B cell (primary cell): Measurements from ENCODE around the gene SPDYE3. TPM values are rescaled to one million over a fixed set of nuclear protein-coding genes. Genes with fewer than 3 reads are reported as not detected.
A peak's percentile ranks its signal among the peaks of the same experiment; 100 is the strongest.

Source experiments
- ATAC-seq: fragments of 200-7000 bp; cut with Tn5 transposase; one replicate; pipeline ENCODE4 v1.10.0; 2021; ENCODE audit warnings: low read depth, mild to moderate bottlenecking, moderate number of reproducible peaks, moderate library complexity
- CTCF ChIA-PET: fragments of 350-600 bp; sonication (Branson Sonifier 250); formaldehyde crosslinking; loops from one replicate; lab custom pipeline; 2021; ENCODE audit warnings: antibody characterized with exemption, inconsistent platforms; lab: Charles Lee
- POLR2A ChIA-PET: fragments of 350-600 bp; sonication (Branson Sonifier 250); formaldehyde crosslinking; loops from one replicate; lab custom pipeline; 2021; ENCODE audit warnings: antibody characterized with exemption; lab: Charles Lee
- DNase-seq: peaks from one replicate; pipeline ENCODE4 v3.0.0; 2013
- H2AFZ ChIP-seq: 2 replicates; pipeline ENCODE4 v1.6.1; 2012; ENCODE audit warnings: mild to moderate bottlenecking, low read depth, low read length; ENCODE audit not compliant: insufficient read depth, poor library complexity, severe bottlenecking
- H3K27ac ChIP-seq, 2 donors: 1 replicate in 1 of 2; 2 replicates in 1 of 2; pipeline ENCODE4 v1.5.1; 2012 to 2013; ENCODE audit warnings: low read length in 2 of 2, mild to moderate bottlenecking in 2 of 2, moderate library complexity in 1 of 2
- H3K27me3 ChIP-seq, 4 experiments: fragments of 200-600 bp in 1 of 4; sonication (generic) in 1 of 4; replicated peaks in 1 of 4; 1 replicate in 2 of 4; 2 replicates in 2 of 4; pipeline versions ENCODE4 v1.6.1 to v1.7.0; 2013 to 2016; ENCODE audit warnings: low read length in 3 of 4, mild to moderate bottlenecking in 2 of 4, mixed read lengths in 1 of 4, moderate library complexity in 1 of 4; ENCODE audit not compliant: insufficient read depth in 4 of 4, control insufficient read depth in 3 of 4; ENCODE audit errors: control extremely low read depth in 1 of 4
- H3K36me3 ChIP-seq, 2 experiments: replicated peaks in 1 of 2; 1 replicate in 1 of 2; 2 replicates in 1 of 2; pipeline versions ENCODE4 v1.6.1 to v1.7.1; 2013; ENCODE audit warnings: low read length in 1 of 2; ENCODE audit not compliant: insufficient read depth in 2 of 2, control insufficient read depth in 1 of 2; ENCODE audit errors: control extremely low read depth in 1 of 2, extremely low read depth in 1 of 2
- H3K4me1 ChIP-seq, 2 donors: fragments of 200-600 bp in 1 of 2; sonication (generic) in 1 of 2; 1 replicate in 1 of 2; 2 replicates in 1 of 2; pipeline versions ENCODE4 v1.5.1 to v1.6.1; 2013 to 2017; ENCODE audit warnings: low read length in 2 of 2; ENCODE audit not compliant: control insufficient read depth in 2 of 2, insufficient read depth in 2 of 2
- H3K4me2 ChIP-seq: replicated peaks from 2 replicates; pipeline ENCODE3; 2012; ENCODE audit warnings: mild to moderate bottlenecking, low read depth, low read length; ENCODE audit not compliant: poor library complexity, severe bottlenecking
- H3K4me3 ChIP-seq, 5 experiments: fragments of 200-600 bp in 1 of 5; sonication (generic) in 1 of 5; 1 replicate in 3 of 5; 2 replicates in 2 of 5; pipeline versions ENCODE4 v1.5.1 to v1.7.0; 2011 to 2016; ENCODE audit warnings: low read length in 4 of 5, mild to moderate bottlenecking in 4 of 5, low read depth in 2 of 5, control low read depth in 1 of 5, moderate library complexity in 1 of 5; ENCODE audit not compliant: insufficient read depth in 1 of 5; ENCODE audit errors: control extremely low read depth in 1 of 5, extremely low read depth in 1 of 5
- H3K79me2 ChIP-seq: fragments of 200-600 bp; sonication (generic); one replicate; pipeline ENCODE4 v1.6.0; 2016; ENCODE audit warnings: low read length; ENCODE audit not compliant: control insufficient read depth, insufficient read depth
- H3K9ac ChIP-seq: fragments of 200-600 bp; sonication (generic); 2 replicates; pipeline ENCODE4 v1.6.1; 2017; ENCODE audit warnings: mild to moderate bottlenecking, low read length, moderate library complexity
- H3K9me3 ChIP-seq, 3 donors: one replicate each; pipeline versions ENCODE4 v1.6.1 to v1.7.1; 2013; ENCODE audit warnings: low read length in 2 of 3; ENCODE audit not compliant: control insufficient read depth in 2 of 3, insufficient read depth in 1 of 3; ENCODE audit errors: control extremely low read depth in 1 of 3
- H4K20me1 ChIP-seq: 2 replicates; pipeline ENCODE4 v1.6.0; 2012; ENCODE audit warnings: mild to moderate bottlenecking, low read length; ENCODE audit not compliant: insufficient read depth, control insufficient read depth, poor library complexity, severe bottlenecking
- H3K27ac Mint-ChIP-seq: one replicate; pipeline ENCODE4 v1.8.0; 2021; ENCODE audit warnings: mixed read lengths
- H3K27me3 Mint-ChIP-seq: one replicate; pipeline ENCODE4 v1.8.0; 2021; ENCODE audit warnings: mixed read lengths
- H3K4me1 Mint-ChIP-seq: one replicate; pipeline ENCODE4 v1.8.0; 2021; ENCODE audit warnings: mixed read lengths
- H3K4me3 Mint-ChIP-seq: one replicate; pipeline ENCODE4 v1.8.0; 2021; ENCODE audit warnings: mixed read lengths
- H3K9me3 Mint-ChIP-seq: one replicate; pipeline ENCODE4 v1.8.0; 2022; ENCODE audit warnings: mixed read lengths; ENCODE audit not compliant: insufficient read depth
- EZH2 ChIP-seq: IDR thresholded peaks from 2 replicates; pipeline ENCODE4 v1.6.1; 2012; ENCODE audit warnings: borderline replicate concordance, low read depth, mild to moderate bottlenecking, moderate library complexity, low read length; ENCODE audit not compliant: insufficient read depth, poor library complexity, severe bottlenecking
- WGBS: methylation state at CpG from one replicate; pipeline ENCODE4 v1.1.5; 2013; ENCODE audit warnings: missing lambda C conversion rate; ENCODE audit not compliant: insufficient coverage; 5-methylcytosine and 5-hydroxymethylcytosine counted together
- intact Hi-C: fragments of 100-400 bp; cut with micrococcal nuclease; formaldehyde crosslinking; loops from one replicate; pipeline ENCODE4 v1.10.0; 2022
- polyA plus RNA-seq: library from polyadenylated mRNA; depleted of rRNA; stranded (reverse); fragments of >200 nt; gene quantifications from 2 replicates; pipeline ENCODE4 v1.2.3, GENCODE V29; 2012
- total RNA-seq, 2 donors: library from RNA; stranded (reverse); fragments of 120-200 nt in 1 of 2; gene quantifications; 1 replicate in 1 of 2; 2 replicates in 1 of 2; pipeline versions ENCODE4 v1.2.3 to v1.2.4, GENCODE V29; 2013 to 2022
- TF ChIP-seq, protein P1 (sequence below): fragments of 200-600 bp; IDR thresholded peaks from one replicate; pipeline ENCODE4 v1.8.0; 2022; ENCODE audit warnings: antibody characterized with exemption, mild to moderate bottlenecking

The SPDYE3 gene
- total and polyA plus RNA-seq, 2 donors (not counting 1 experiment from before 2014, with no cell fraction given) = not detected

DNA sequence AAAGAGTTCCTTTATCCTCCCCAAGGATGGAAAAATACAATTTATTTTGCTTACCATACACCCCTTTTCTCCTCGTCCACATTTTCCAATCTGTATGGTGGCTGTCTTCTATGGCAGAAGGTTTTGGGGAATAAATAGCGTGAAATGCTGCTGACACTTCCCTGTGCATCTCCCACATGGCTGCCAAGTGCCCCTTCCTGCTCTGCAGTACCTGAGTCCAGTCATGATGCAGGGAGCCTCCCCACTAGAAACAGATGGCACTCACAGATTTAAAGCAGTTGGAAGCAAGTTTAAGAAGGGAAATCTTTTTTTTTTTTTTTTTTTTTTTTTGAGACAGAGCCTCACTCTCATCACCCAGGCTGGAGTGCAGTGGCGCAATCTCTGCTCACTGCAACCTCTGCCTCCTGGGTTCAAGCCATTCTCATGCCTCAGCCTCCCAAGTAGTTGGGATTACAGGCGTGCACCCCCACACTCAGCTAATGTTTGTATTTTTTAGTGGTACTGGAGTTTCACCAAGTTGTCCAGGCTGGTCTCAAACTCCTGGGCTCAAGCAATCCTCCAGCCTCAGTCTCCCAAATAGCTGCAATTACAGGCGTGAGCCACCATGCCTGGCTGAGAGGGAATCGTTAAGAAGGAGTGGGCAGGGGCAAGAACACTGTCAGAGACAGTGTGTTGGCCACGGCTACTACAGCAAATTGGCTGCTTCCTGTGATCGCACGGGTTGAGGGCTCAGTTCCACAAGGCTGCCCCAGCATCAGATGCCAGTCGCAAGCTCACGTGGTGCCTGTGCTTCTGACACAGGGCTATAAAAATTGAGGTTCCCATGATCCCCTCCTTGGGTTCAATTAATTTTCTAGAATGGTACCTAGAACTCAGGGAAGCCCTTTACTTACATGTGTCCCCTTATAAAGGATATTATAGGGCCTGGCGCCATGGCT is 60.4 kb downstream of the SPDYE3 start:
- ChIA-PET POLR2A (interaction anchor here (1.0 to 2.2 kb wide), 8 partner anchors 9 to 197 kb away, joined by 3 to 44 read pairs (median 4); partner anchors contain the start of genes MEPCE and ZCWPW1), CTCF (interaction anchor here (0.7 to 5.7 kb wide), 9 partner anchors 9 to 81 kb away, joined by 3 to 49 read pairs (median 5); partner anchors contain the start of genes MEPCE and ZCWPW1)
- Histone ChIP-seq H3K4me1 (peaks cover 61 to 76% of the 10 kb centered on the region in 2 donors), H3K36me3 (peaks cover 0 to 7% of the 10 kb centered on the region in 2 experiments), H3K4me3 (no peak overlapping the region), H3K27ac (peak overlapping the region; percentile 97 to 99), H3K79me2 (no peaks in the 10 kb centered on the region), H3K9ac (peak overlapping the region; percentile 51), H3K4me2 (peak overlapping the region; percentile 72), H2AFZ (no peak overlapping the region), H3K9me3 (no peaks in the 10 kb centered on the region), H4K20me1 (no peaks in the 10 kb centered on the region), H3K27me3 (no peaks in the 10 kb centered on the region)
- H3K27ac Mint-ChIP-seq = peak overlapping the region; percentile 99
- H3K4me3 Mint-ChIP-seq = peak overlapping the region; percentile 87
- H3K9me3 Mint-ChIP-seq = no peaks in the 10 kb centered on the region
- peaks cover 80% of the 10 kb centered on the region for H3K4me1 Mint-ChIP-seq
- peak; percentile 15 for ATAC-seq
- no peaks in the 10 kb centered on the region for H3K27me3 Mint-ChIP-seq
- TF ChIP-seq, protein P1, sequence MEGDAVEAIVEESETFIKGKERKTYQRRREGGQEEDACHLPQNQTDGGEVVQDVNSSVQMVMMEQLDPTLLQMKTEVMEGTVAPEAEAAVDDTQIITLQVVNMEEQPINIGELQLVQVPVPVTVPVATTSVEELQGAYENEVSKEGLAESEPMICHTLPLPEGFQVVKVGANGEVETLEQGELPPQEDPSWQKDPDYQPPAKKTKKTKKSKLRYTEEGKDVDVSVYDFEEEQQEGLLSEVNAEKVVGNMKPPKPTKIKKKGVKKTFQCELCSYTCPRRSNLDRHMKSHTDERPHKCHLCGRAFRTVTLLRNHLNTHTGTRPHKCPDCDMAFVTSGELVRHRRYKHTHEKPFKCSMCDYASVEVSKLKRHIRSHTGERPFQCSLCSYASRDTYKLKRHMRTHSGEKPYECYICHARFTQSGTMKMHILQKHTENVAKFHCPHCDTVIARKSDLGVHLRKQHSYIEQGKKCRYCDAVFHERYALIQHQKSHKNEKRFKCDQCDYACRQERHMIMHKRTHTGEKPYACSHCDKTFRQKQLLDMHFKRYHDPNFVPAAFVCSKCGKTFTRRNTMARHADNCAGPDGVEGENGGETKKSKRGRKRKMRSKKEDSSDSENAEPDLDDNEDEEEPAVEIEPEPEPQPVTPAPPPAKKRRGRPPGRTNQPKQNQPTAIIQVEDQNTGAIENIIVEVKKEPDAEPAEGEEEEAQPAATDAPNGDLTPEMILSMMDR = no peak
- TF ChIP-seq EZH2 = no peak
- peak; percentile 87 for DNase-seq
- intact Hi-C loops = loop anchor here (2.0 kb wide), 1 partner anchor 69 kb away; the partner anchor contains the start of gene PPP1R35
- 10% methylated on average over 7 of the region's 12 CpGs for WGBS
